ENCODE data around the gene VPREB3. TPM values are rescaled to one million over a fixed set of nuclear protein-coding genes. Genes with fewer than 3 reads are reported as not detected.

Gene VPREB3
- not detected in 2 replicates for total RNA-seq

GRCh38 chr22:23754220-23754919 is at the start of gene VPREB3:
TSS of gene VPREB3 (minus strand) at chr22:23754425. CDS start at chr22:23754363, 62 bp downstream.

GRCh38 chr22:23786752-23787599 is 32.8 kb upstream of the VPREB3 start, which contains the start of gene SMARCB1:
TSS of gene SMARCB1 (plus strand) at chr22:23786966. CDS start at chr22:23787170, 204 bp downstream.

DNA sequence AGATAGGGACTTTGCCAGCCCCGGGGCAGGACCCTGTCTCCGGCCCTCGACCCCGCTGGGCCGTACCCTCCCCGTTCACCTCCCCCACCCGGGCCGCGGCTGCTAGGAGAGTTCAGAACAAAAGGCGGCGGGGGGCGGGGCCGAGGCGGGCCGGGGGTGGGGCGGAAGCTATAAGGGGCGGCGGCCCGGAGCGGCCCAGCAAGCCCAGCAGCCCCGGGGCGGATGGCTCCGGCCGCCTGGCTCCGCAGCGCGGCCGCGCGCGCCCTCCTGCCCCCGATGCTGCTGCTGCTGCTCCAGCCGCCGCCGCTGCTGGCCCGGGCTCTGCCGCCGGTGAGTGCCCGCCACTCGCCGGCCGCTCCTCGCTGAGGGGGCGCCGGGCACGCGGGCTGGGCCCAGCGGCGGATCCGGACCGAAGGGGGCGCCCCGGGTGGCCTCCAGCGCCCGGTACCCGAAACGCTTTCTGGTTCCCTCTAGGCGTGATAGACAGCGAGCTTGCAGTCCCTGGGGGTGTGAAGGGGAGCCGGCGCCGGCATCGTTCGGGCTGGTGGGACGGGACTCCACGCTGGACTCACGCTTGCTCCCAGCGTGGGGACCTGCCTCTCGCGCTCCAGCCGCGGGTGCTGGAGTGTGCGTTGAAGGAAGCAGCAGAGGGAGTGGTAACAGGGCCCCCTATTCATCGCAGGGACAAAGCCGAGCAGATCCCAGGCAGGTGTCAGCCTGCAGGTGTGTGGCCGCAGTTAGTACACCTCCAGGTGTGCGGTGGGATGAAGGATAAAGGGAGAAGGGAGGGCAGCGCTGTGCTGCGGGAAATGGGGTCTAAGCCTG is 18.6 kb upstream of the VPREB3 start, which contains the start of gene MMP11:
TSS of gene MMP11 (plus strand) at position 201 of the 825 bp plus-strand sequence. CDS start at position 223, 22 bp downstream.

DNA sequence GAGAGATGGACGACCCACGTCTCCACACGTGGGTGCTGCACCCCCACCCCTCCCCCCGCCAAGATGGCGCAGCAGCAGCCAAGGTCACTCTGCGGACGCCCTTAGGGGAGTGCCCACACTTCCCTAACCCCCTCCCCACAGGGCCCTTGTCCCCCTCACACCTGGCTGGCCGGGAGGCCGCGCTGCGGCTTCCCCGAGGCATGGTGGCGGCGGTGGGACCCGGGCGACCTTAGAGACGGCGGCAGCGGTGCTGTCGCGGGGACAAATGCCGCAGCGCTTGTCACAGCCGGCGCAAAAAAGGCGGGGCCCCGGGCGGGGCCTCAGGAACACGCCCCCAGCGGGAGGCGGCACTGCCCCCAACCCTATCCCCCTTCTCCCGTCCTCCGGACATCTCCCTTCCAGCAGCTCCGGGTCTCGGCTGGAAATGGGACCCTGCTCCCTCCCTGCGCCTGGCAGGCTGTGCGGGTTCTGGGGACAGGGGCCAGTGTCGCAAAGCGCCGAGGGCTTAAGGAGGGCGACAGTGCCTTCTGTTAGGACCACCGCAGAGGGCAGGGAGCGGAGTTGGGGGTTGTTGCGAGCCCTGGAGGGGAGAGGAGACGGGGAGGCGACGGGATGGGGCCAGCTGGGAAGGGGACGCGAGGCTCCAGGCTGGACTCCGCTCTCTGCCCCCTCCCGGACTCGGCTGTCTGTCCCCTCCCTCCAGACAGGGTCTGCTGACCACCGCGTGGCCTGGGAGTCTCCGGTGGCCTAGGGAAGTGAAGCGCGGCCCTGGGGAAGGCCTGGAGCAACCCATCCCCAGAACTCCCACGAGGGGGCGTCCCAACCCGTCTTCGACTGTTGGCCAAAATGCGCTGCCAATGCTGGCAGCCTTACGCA is 13.7 kb upstream of the VPREB3 start, which contains the start of gene CHCHD10:
TSS of gene CHCHD10 (minus strand) at position 300 of the 876 bp plus-strand sequence. CDS start at position 202, 98 bp downstream.

DNA sequence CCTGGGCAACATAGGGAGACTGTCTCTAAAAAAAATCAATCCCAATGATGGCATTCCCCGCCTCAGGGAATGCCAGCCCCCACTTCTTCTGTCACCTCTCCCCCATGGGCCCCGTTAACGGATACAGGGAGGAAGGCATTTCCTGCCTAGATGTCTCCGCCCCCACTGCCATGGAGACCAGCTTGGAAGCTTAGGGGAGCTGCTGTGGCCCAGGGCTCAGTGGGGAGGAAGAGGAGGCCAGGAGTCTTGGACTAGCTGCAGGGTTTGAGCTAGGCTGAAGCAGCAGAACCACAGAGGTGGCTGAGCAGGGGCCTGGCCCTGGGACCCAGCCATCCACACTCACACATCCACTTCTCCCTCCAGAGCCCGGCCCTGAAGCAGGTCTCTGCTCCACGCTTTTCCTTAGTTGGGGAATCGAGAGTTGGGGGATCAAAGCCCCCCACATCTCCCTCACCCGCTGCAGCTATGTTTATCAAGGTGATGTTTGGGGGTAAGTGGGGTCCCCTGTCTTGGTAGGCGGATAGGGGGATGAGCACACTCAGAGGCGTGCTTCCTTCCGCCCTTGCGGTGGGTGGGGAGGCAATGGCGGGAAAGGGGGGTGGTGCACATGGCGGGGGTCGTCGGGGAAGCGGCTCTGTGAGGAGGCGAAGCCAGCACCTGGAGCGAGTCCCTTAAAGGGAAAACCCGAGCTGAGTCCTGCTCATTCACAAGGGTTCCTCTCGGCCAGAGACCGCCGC is 8.8 kb upstream of the VPREB3 start, which contains the start of gene C22orf15:
TSS of gene C22orf15 (plus strand) at position 149 of the 737 bp plus-strand sequence. CDS start at position 466, 317 bp downstream.

DNA sequence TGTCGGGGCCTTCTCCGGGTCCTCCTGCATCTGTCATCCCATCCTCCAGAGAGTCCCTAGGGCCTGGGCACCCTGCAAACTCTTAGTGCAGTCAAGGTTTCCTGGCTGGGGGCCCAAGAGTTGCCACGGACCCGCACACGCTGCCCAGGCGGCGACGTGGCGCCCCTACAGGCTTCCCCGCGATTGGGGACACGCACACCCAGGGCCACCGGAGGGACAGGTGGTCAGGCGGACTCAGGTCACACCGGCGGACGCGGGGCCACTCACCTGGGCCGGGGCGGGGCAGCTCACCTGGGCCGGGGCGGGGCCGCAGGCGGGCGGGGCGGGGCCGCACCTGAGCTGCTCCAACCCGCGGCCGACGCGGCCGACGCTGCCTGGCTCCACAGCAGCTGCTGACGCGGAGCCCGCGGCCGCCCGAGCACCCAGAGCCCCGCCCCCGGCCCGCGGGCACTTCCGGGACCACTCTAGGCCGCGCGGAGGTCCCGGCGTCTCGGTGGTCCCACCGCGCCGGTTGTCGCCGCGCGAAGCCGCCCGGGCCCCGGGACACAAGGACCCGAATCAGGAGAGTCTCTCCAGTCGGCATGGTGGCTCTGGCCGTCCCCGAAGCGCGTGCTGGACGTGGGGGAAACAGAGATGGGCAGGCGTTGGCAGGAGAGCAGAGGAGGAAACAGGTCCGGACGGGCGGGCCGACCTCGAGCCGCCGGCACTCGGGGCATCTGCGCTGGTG is 3.3 kb downstream of the VPREB3 start, which contains the start of gene ZNF70:
TSS of gene ZNF70 (minus strand) at position 399 of the 727 bp plus-strand sequence. CDS start 5,972 bp downstream, outside the sequence.

Other genes with a start within 250 kb of the VPREB3 start
- gene IGLL1, start 174.1 kb downstream of the VPREB3 start, total RNA-seq, result not detected in 2 replicates
- gene DRICH1, start 122.1 kb downstream of the VPREB3 start, total RNA-seq, result not detected in 2 replicates
- gene RGL4, start 63.4 kb downstream of the VPREB3 start, total RNA-seq, result not detected in 2 replicates
- 3.4 and 4.5 TPM in 2 replicates for gene ZNF70, start 3.3 kb downstream of the VPREB3 start, total RNA-seq
- gene C22orf15, start 8.6 kb upstream of the VPREB3 start, total RNA-seq, result 0.08 and 0.52 TPM in 2 replicates
- gene CHCHD10, start 13.5 kb upstream of the VPREB3 start, total RNA-seq, result 15.6 and 16.9 TPM in 2 replicates
- gene MMP11, start 18.4 kb upstream of the VPREB3 start, total RNA-seq, result 10.9 and 14.0 TPM in 2 replicates
- 85.3 and 104 TPM in 2 replicates for gene SMARCB1, start 32.5 kb upstream of the VPREB3 start, total RNA-seq
- 6.9 TPM in 1 of 2 replicates, not detected in the other for gene DERL3, start 84.6 kb upstream of the VPREB3 start, total RNA-seq
- gene SLC2A11, start 103.5 kb upstream of the VPREB3 start, total RNA-seq, result 6.1 and 10.7 TPM in 2 replicates
- 871 and 1,287 TPM in 2 replicates for gene MIF, start 140.0 kb upstream of the VPREB3 start, total RNA-seq
- gene GSTT2B, start 206.8 kb upstream of the VPREB3 start, total RNA-seq, result 17.1 and 36.6 TPM in 2 replicates
- gene DDTL, start 212.5 kb upstream of the VPREB3 start, total RNA-seq, result 0.26 and 2.6 TPM in 2 replicates
- 135 and 140 TPM in 2 replicates for gene DDT, start 220.0 kb upstream of the VPREB3 start, total RNA-seq
- 0.13 TPM in 1 of 2 replicates, not detected in the other for gene GSTT2, start 225.7 kb upstream of the VPREB3 start, total RNA-seq